GM12873 (cell line): ENCODE data around the gene IQCB1.

Experiments
- TF ChIP-seq, protein P1 (sequence below): IDR thresholded peaks from 2 replicates; pipeline ENCODE4 v1.5.1; 2012; ENCODE audit warnings: low read depth, mild to moderate bottlenecking, moderate library complexity, low read length, control low read depth; ENCODE audit not compliant: insufficient read depth; ENCODE audit errors: missing control alignments

IQCB1 gene

GRCh38 chr3:121720163-121720562 lies 114.7 kb downstream of the IQCB1 start:
- TF ChIP-seq, protein P1, sequence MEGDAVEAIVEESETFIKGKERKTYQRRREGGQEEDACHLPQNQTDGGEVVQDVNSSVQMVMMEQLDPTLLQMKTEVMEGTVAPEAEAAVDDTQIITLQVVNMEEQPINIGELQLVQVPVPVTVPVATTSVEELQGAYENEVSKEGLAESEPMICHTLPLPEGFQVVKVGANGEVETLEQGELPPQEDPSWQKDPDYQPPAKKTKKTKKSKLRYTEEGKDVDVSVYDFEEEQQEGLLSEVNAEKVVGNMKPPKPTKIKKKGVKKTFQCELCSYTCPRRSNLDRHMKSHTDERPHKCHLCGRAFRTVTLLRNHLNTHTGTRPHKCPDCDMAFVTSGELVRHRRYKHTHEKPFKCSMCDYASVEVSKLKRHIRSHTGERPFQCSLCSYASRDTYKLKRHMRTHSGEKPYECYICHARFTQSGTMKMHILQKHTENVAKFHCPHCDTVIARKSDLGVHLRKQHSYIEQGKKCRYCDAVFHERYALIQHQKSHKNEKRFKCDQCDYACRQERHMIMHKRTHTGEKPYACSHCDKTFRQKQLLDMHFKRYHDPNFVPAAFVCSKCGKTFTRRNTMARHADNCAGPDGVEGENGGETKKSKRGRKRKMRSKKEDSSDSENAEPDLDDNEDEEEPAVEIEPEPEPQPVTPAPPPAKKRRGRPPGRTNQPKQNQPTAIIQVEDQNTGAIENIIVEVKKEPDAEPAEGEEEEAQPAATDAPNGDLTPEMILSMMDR: no peak
